OCI-LY7 (cell line): ENCODE data around the gene TMEM170B.

ENCODE experiments used
- EZH2phosphoT487 ChIP-seq: fragments of 200-600 bp; sonication (generic); IDR thresholded peaks from 2 replicates; pipeline ENCODE4 v1.6.1; 2018; ENCODE audit warnings: low read depth, borderline replicate concordance, mild to moderate bottlenecking, mixed run types, antibody characterized with exemption, low read length, moderate library complexity, mixed read lengths
- TF ChIP-seq, protein P1 (sequence below): fragments of 200-600 bp; sonication (generic); conservative IDR thresholded peaks from 2 replicates; pipeline ENCODE4 v1.5.1; 2014; ENCODE audit warnings: mild to moderate bottlenecking, antibody characterized with exemption, low read length, moderate library complexity, mixed read lengths

DNA sequence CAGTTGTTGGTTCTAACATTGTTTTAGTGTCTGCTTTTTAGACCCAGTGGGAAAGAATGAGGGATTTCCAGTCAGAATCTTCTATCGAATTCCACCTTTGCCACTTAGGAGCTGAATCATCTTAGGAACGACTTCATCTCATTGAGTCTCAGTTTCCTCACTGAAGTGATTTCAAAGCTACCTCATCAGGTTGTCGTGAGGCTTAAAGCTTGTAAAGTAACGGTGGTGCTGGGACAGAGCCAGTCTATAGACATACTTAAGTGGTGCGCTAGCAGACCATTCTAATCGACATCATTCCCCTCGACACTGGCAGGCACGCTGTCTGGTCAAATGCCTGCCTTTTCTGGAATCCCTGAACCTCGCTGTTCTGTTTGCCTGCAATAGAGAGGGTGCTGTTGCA, 55.5 kb downstream of the TMEM170B start:
- TF ChIP-seq, protein P1, sequence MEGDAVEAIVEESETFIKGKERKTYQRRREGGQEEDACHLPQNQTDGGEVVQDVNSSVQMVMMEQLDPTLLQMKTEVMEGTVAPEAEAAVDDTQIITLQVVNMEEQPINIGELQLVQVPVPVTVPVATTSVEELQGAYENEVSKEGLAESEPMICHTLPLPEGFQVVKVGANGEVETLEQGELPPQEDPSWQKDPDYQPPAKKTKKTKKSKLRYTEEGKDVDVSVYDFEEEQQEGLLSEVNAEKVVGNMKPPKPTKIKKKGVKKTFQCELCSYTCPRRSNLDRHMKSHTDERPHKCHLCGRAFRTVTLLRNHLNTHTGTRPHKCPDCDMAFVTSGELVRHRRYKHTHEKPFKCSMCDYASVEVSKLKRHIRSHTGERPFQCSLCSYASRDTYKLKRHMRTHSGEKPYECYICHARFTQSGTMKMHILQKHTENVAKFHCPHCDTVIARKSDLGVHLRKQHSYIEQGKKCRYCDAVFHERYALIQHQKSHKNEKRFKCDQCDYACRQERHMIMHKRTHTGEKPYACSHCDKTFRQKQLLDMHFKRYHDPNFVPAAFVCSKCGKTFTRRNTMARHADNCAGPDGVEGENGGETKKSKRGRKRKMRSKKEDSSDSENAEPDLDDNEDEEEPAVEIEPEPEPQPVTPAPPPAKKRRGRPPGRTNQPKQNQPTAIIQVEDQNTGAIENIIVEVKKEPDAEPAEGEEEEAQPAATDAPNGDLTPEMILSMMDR = no peak
- no peak for TF ChIP-seq EZH2phosphoT487
